Stimulated activated CD4-positive, alpha-beta T cell treated with anti-CD3 and anti-CD28 coated beads, Interleukin-4, amount 100 ng/mL, for 4 hours (primary cell): ENCODE data around the gene SPIRE2.
A peak's percentile ranks its signal among the peaks of the same experiment; 100 is the strongest.
"Not testable (repeated sequence)": the region's sequence is repeated elsewhere in the genome, so short reads cannot be mapped to it uniquely, and the experiment has no call there.

Experiments
- DNase-seq, 2 experiments: peaks; one replicate each; pipeline ENCODE4 v3.0.0-alpha.2; 2020

Gene SPIRE2

DNA sequence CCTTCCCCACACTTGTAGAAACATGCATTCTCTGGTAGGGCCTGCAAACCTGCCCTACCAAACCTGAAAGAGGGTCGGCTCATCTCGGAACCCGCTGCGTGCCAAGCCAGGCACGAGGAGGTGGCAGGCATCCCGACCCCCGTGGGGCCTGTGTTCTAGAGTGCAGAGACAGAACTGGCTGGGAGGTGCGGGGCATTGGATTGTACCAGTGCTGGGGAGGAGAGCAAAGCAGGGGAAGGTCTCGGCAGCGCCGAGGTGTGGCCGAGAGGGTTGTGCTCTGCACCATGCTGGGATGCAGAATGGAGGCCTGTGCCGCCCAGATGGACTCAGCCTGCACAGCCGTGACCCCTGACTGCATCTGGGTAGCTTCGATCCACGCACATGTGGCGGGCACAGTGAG is 72.6 kb downstream of the SPIRE2 start:
- DNase-seq, result no peak

DNA sequence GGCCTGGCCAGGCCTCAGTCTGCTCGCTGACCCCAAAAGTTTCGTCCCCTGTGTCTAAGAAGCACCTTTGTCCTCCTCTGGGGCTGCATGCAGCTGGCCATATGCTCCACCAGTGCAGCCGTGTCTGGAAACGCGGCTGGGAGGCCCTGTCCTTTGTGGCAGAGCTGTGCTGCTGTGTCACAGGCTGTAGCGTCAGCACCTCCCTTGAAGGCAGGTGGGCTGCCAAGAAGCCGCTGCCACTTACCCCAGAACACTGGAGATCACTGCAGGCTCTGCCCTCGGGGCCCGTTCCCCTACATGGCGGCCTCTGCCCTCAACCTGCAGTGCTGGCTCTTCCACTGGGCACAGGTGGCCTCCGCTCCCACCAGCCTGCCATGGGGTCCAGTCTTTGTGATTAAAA is 74.7 kb downstream of the SPIRE2 start:
- no peak for DNase-seq

DNA sequence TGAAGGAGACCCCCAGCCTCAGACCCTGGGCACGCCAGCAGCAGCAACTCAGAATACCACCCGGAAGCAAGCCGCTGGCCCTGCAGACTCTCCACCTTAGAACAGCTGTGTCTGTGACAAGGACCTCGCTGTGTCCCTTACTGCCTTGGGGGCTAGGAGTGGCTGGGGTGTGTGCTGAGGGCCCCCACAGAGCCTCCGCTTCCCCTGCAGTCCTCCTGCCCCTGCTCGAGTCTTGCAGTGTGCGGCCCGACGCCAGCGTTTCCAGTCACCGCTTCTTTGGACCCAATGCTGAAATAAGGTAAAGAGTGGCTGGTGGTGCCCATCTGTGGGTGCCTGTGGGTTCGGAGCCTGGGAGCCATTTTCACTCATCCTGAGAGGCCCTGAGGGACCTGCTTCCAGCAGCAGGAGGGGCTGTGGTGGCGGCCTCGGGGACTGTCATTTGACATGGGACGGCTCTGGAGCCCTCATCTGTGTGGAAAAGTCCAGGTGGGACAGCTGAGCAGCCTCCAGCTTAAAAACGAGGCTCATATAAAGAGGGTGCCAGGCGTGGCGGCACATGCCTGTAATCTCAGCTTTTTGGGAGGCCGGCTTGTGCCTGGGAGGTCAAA is 75.7 kb downstream of the SPIRE2 start:
- no peak for DNase-seq

DNA sequence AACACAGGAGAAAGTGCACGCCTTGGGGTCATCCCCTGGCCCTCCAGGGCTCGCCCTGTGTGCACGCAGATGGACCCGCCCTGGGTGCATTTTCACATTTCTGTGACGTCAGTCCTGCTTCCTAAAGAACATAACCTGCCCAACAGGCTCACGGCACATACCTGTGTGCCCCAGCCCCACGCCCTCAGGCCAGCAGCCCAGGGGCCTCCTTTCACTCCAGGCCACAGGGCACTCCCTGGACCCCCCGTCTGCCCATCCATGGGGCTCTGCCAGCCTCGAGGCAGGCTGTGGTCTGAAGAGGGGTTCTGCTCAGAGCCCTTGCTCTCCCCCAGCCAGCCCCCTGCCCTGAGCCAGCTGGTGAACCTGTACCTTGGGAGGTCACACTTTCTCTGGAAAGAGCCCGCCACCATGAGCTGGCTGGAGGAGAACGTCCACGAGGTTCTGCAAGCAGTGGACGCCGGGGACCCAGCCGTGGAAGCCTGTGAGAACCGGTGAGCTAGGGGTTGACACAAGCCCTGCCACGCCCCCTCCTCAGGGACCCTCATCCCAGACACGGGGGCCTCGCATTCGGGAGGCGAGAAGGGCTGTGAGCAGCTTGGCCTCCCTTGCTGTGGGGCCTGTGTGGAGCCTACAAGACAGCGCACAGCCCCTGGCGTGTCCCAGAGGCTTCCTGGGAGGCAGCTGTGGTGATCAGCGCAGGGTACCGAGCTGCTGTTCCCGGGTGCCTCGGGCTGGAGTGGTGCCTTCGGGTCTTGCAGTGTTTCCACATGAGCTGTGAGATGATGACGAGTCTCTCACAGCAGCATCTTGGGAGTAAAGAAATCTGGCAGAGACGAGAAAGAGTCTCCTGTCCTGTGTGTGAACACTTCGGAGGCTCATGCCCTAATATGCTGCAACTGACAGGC is 76.6 kb downstream of the SPIRE2 start:
- no peak for DNase-seq

DNA sequence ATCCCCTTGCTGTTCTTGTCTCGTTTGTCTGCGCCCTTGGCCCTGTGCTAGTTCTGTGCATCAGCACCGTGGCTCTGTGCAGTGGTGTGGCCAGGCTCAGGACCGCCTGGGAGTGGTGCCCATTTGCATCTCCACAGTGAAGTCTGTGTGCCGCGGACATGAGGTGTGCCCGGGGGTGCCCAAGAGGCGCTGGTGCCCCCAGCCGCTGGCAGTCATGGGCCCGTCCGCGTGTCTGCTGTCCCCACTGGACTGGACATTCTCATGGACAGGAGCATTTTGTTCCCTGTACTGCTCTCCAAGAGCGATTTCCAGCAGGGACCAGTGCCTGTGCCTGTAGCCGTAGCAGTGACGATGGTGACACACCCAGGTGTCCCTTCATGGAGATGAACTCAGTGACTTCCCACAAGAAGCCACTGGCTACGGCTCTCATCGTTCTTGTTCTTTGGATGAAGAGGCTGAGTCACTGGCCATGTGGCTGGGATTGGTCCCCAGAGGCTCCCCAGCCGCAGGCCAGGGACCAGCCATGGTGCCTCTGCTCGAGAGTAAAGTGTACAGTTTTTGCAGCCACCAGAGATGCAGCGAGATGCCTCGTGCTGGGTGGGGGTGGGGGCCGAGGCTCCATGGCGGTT is 77.3 kb downstream of the SPIRE2 start:
- DNase-seq, result no peak

DNA sequence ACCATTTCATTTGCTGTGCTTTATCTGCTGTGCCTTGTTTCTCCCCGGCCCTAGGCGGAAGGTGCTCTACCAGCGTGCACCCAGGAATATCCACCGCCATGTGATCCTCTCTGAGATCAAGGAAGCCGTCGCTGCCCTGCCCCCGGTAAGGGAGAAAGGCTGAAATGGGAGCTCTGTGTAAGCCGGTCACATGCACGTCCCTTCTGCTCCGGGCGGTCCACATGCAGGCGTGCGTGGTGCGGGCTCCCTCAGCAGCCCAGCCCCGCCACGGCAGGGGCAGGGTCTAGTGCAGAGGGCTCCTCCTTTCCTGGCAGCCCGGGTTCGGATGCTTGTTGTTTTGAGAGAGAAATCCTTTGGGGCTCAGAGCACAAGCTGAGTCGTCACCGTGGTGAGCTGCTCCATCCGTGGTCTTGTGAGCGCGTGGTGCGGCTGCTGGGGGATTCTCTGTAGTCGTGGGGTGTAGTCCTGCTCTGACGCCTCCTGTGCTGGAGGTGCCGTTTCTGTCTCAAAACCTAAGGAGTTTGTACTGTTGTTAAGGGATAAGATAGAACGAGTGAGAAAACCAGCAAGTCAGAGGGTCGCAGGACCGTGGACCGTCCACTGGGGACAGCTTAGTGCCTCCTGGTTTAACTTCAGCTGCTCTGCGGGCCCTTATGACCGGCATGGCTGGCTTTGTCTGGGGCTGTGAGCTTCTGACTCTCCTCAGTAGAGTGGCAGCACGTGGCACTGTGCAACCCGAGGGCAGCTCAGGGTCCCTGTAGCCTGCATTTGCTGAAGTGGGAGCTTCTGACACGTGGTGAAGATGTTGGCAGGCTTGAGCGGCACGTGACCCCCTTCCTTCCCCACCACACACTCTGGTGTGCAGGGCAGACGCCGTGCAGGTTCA is 78.1 kb downstream of the SPIRE2 start:
- no peak for DNase-seq

DNA sequence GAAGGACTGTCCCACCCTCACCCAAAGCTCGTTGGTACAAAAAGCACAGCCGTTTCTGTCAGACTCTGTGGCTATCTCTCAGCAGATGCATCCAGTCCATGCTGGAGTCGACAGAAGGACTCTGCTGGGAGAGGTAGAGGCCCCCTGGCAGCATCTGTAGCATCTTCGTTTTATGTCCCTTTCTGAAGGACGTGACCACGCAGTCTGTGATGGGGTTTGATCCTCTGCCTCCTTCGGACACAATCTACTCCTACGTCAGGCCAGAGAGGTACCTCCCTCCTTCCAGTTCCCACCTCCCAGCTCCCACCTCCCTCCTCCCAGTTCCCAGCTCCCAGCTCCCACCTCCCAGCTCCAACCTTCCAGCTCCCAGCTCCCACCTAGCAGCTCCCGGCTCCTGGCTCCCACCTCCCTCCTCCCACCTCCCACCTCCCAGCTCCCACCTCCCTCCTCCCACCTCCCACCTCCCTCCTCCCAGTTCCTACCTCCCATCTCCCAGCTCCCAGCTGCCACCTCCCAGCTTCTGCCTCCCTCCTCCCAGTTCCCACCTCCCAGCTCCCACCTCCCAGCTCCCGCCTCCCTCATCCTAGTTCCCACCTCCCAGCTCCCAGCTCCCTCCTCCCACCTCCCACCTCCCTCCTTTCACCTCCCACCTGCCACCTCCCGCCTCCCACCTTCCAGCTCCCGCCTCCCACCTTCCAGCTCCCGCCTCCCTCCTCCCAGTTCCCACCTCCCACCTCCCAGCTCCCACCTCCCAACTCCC is 79.0 kb downstream of the SPIRE2 start:
- no peak for DNase-seq

DNA sequence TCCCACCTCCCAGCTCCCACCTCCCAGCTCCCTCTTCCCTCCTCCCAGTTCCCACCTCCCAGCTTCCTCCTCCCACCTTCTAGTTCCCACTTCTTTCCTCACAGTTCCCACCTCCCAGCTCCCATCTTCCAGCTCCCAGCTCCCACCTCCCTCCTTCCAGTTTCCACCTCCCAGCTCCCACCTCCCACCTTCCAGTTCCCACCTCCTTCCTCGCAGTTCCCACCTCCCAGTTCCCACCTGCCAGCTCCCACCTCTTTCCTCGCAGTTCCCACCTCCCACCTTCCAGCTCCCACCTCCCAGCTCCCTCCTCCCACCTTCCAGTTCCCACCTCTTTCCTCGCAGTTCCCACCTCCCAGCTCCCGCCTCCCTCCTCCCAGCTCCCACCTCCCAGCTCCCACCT is 80.0 kb downstream of the SPIRE2 start:
- DNase-seq, result no peak

DNA sequence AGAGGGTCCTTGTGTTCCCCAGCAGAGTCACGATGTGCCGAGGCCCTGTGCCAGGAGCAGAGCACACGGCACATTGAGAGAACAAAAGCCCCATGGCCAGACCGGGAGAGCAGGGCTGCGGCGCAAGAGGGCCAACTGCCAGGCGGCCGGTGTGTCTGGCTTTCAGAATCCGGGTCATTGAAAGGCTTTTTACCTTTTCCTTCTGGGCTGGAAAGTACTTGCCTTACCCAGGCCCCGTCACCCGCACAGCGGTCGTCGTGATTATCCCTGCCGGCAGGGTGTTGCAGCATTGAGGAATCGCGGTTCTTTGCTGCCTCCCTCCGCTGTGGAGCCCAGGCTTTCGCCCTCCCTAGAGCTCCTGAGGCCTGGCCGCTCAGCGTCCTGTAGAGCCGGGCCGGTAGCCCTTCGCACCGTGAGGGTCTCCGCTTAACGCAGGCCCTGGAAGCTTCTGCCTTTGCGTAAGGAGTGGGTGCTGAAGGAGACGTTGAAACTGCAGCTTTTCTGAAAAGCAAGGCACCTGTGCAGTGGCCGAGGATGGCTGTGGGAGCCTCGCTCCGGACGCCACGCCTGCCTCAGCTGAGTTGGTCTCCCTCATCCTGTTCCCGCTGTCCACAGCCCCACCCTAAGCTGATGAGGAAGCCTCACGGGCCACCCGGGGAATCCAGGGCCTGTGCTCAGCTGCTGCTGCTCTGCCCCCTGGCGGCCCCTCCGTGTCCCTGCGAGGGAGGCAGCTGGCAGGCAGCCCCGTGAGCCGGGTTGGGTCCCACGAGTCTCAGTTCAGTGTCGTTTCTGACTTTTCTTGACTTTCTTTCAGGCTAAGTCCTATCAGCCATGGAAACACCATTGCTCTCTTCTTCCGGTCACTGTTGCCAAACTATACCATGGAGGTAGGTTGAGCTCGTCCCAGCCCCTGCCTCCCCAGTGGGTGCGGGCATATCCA is 81.8 kb downstream of the SPIRE2 start:
- peak; percentile 54 to 67 for DNase-seq

DNA sequence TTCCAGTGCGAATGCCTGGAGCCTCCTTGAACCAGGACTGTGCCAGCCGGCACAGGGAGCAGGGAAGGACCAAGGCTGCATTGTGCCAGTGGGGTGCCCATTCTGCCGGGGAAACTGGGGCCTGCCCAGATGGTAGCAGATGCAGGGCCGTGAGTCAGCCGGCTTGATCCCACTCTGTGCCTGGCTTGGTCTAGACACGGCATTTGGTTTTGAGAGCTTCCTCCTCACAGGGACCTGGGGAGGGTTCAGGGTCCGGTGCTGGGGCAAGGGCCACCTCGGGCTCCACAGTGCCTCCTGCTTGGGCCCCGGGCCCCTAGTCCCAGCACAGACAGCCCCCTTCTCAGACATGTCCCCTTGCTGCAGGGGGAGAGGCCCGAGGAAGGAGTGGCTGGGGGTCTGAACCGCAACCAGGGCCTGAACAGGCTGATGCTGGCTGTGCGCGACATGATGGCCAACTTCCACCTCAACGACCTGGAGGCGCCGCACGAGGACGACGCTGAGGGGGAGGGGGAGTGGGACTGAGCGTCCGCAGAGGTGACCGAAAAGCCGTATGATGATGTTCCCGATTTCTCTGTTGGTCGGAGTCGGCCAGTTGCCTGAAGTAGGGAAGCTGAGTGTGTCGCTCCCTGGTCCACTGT is 82.6 kb downstream of the SPIRE2 start:
- no peak for DNase-seq

DNA sequence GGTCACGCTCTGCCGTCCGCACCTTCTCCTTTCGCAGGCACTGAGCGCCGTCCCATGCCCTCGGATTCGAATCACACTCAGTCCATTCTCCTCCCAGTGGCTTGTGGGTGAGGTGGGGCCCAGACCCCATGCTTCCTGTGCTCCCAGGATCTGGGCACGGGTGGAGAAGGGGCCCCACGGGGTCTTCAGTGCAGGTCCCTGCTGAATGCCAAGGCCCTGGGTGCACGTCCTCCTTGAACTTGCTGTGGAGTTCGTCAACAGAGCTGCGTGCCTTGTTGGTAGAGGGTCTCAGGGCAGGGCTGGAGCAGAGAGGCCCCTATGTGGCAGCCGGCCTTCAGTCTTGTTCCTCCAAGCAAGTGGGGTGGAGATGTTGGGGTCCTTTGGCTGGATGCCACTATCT is 83.1 kb downstream of the SPIRE2 start:
- no peak for DNase-seq

DNA sequence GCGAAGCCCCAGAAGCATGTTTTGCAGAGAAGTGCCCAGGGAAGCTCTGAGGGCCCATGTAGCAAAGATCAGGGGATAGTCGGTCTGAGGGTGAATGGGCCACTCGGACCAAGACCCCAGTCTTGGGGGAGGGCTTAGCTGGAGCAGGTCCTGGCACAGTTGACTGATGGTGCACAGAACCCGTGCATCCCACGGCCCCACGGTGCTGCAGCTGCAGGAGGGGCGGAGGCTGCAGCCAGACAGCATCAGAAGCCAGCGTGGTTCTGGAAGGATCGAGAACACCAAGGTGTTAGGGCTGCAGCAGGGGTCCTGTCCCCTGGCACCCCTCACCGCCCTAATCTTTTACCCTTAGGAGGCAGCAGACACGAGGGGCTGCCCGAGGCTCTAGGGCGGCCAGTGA is 83.9 kb downstream of the SPIRE2 start:
- no peak for DNase-seq

DNA sequence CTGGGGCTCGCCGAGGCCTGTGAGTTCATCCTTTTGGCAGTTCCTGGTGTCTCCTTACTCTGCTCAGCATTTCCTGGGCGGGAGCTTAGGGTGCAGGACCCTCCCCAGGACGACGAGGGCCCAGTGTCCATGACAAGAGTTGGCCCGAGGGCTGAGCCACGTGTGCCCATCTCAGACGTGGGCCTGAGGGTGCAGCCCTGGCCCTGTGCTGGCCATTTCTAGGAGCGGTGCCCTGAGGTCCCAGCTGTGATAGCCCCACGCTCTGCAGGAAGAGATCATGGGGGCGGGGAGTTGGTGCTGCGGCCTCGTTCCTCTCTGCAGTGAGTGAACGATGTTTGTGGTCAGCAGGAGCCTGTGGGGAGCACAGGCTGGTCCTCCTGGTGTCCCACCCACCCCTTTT is 84.4 kb downstream of the SPIRE2 start:
- DNase-seq, result no peak

DNA sequence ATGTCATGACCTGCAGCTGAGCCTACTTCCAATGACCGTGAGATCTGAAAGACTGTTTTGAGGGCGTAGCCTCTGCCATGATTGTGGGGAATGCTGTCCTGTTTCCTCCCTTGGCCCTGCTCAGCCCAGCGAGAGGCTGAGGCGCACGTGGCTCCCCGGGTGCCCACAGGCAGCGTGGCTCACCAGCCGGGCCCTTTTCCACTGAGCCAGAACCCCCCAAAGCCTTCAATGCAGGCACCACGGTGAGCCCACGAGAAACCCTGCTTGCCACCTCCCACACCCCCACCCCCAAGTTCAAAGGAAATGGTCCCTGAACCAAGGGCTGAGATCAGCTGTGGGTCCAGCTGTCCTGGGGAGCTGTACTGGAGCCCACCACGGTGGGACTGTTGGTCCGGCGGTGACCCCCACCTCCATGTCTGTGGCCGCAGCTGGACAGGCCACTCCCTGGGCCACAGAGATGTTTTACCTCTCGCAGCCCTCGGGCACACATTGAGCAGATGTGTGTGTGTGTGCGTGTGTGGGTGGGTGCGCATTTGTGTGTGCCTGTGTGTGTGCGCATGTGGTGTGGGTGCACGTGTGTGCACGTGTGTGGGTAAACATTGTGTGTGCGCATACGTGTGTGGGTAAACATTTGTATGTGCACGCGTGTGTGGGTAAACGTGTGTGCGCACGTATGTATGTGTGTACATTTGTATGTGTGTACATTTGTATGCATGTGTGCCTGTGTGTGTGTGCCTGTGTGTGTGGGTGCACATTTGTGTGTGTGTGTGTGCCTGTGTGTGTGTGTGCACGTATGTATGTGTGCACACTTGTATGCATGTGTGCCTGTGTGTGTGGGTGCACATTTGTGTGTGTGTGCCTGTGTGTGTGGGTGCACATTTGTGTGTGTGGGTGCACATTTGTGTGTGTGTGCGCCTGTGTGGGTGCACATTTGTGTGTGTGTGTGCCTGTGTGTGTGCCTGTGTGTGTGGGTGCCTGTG is 85.4 kb downstream of the SPIRE2 start:
- no peak for DNase-seq

DNA sequence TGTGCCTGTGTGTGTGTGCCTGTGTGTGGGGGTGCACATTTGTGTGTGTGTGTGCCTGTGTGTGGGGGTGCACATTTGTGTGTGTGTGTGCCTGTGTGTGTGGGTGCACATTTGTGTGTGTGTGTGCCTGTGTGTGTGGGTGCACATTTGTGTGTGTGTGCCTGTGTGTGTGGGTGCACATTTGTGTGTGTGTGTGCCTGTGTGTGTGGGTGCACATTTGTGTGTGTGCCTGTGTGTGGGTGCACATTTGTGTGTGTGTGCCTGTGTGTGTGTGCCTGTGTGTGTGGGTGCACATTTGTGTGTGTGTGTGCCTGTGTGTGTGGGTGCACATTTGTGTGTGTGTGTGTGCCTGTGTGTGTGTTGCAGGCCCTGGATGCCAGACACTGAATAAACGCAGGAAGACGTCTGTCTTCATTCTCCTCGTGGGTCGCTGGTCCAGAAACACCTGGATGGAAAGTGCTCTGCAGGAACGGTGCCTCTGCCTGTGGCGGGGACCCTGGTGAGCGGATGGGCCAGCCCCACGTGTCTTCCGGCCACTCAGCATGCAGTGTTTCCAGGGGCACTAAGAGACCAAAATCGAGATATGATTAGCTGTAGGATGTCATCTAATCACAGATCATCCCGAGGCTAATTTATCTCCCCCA is 86.5 kb downstream of the SPIRE2 start:
- DNase-seq, result not testable (repeated sequence)

DNA sequence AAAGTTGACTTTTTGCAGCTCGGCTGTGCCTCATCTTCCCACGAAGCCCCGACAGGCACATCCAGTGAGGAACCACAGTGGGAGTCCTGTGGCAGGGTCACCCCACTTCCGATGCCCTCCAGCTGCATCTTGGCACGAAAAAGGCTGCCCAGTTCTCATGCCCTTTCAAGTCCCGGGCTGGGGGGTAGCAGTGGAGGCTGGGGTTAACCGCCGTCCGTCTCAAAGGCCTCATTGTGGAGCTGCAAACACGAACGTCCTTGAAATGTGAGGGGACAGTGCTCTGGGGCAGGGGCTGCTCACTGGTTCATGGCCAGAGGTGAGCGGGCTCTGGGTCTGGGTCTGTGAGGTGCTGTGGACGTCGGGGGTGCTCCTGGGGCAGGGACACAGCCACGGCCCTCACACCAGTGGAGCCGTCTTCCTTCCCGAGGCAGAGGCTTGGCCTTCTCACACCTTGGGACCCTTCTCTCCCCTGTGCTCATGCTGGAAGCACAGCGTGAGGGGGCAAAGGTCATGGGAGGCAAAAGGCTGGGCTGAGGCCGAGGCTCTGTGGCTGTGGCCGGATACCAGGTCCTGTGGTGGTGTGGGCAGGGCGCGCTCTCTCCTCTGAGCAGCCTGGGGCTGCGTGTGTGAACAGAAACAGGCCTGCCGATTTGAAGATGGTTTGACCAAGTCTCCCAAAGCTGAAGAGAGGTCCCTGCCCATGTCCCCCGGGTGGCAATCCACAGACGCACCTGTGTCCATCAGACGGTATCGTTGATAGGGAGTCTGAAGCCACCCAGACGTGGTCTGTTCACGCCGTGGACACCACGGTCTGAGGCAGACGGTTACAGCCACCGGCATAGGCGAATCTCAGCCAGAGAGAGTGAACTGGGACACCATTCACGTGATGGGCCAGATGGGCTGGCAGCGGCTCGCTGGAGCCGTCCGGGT is 87.3 kb downstream of the SPIRE2 start:
- DNase-seq, result no peak

DNA sequence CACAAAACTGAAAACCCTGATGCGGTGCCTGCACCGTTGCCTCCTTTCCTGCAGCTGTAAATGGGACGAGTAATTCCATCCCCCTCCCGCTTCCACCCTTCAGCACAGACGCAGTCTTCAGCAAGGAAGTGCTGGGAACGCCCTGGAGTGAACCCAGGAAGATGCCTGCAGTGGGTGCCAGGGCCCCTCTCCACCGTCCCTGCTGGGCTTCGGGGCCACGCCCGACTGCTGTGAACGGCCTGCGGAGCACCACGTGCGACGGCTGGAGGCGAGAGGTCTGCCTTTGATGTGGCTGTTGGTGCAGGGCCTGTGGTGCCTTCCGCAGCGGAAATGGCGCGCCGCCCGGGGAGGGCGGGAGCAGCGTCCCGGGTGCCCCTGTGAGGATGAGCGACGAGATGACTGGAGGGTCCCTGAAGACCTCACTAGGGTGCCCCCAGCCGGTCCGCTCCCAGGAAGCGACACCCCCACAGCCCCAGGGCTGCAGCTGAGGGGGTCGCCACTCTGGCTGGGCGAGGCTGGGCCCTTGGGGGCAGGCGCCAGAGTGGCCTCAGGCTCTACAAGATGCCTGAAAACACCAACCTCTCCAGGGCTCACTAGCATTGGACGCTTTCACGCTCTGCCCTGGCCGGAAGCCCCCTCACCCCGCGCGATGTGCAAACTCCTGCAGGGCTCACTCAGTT is 89.6 kb downstream of the SPIRE2 start:
- peak; percentile 52 to 58 for DNase-seq
